NB4 (cell line): Measurements from ENCODE around the gene TYW5.

Source experiments
- MYC ChIP-seq: IDR thresholded peaks from 2 replicates; pipeline ENCODE4 v1.6.1; 2011; ENCODE audit warnings: low read depth, low read length
- POLR2A ChIP-seq: IDR thresholded peaks from 2 replicates; pipeline ENCODE4 v1.6.1; 2011; ENCODE audit warnings: mild to moderate bottlenecking; ENCODE audit not compliant: insufficient read length; ENCODE audit errors: extremely low read depth
- TF ChIP-seq, protein P1 (sequence below): IDR thresholded peaks from one replicate; pipeline ENCODE4 v1.5.1; 2012; ENCODE audit warnings: low read depth, low read length

DNA sequence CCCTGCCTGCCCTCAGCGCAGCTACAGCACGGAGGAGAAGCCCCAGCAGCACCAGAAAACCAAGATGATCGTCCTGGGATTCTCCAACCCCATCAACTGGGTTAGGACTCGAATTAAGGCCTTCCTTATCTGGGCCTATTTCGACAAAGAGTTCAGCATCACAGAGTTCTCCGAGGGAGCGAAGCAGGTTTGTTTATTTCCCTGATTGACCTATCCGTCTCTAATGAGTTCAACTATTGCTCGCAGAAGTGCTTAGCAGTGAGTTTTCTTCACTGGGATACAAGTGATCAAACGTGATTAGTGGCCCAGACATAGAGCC lies 730 bp upstream of the TYW5 start:
- TF ChIP-seq, protein P1, sequence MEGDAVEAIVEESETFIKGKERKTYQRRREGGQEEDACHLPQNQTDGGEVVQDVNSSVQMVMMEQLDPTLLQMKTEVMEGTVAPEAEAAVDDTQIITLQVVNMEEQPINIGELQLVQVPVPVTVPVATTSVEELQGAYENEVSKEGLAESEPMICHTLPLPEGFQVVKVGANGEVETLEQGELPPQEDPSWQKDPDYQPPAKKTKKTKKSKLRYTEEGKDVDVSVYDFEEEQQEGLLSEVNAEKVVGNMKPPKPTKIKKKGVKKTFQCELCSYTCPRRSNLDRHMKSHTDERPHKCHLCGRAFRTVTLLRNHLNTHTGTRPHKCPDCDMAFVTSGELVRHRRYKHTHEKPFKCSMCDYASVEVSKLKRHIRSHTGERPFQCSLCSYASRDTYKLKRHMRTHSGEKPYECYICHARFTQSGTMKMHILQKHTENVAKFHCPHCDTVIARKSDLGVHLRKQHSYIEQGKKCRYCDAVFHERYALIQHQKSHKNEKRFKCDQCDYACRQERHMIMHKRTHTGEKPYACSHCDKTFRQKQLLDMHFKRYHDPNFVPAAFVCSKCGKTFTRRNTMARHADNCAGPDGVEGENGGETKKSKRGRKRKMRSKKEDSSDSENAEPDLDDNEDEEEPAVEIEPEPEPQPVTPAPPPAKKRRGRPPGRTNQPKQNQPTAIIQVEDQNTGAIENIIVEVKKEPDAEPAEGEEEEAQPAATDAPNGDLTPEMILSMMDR = no peak
- TF ChIP-seq POLR2A = no peak
- TF ChIP-seq MYC = no peak
